HG02885 (cell line): ENCODE measurements around the gene FECH.

ENCODE experiments used
- ATAC-seq: cut with Tn5 transposase; IDR thresholded peaks from one replicate; pipeline ENCODE4 v1.9.1; 2021; ENCODE audit warnings: mild to moderate bottlenecking; ENCODE audit not compliant: unreplicated experiment, poor library complexity

FECH gene

GRCh38 chr18:57583297-57583835 lies 3.1 kb downstream of the FECH start:
- no peak for ATAC-seq

- peak; percentile 92 for ATAC-seq
These were observed 5.1 kb downstream of the FECH start for GRCh38 chr18:57581301-57581934.

- ATAC-seq: no peak
These were observed 6.6 kb downstream of the FECH start for GRCh38 chr18:57579934-57580333.

- no peak for ATAC-seq
These were observed 10.2 kb downstream of the FECH start for GRCh38 chr18:57576316-57576715.

GRCh38 chr18:57575542-57575941 lies 11.0 kb downstream of the FECH start:
- no peak for ATAC-seq

GRCh38 chr18:57574866-57575265 lies 11.6 kb downstream of the FECH start:
- no peak for ATAC-seq

GRCh38 chr18:57570162-57570561 lies 16.3 kb downstream of the FECH start:
- ATAC-seq: no peak

GRCh38 chr18:57569133-57569532 lies 17.4 kb downstream of the FECH start:
- peak; percentile 69 for ATAC-seq

GRCh38 chr18:57561728-57562423 lies 24.6 kb downstream of the FECH start:
- ATAC-seq: no peak

- ATAC-seq: no peak
These were observed 25.2 kb downstream of the FECH start for GRCh38 chr18:57561261-57561660.

- no peak for ATAC-seq
These were observed 27.2 kb downstream of the FECH start for GRCh38 chr18:57559314-57559713.

GRCh38 chr18:57555134-57555533 lies 31.4 kb downstream of the FECH start:
- ATAC-seq: no peak

- no peak for ATAC-seq
These were observed 36.0 kb downstream of the FECH start for GRCh38 chr18:57550510-57550909.

- no peak for ATAC-seq
These were observed 39.2 kb downstream of the FECH start for GRCh38 chr18:57547260-57547659.

- ATAC-seq: peak; percentile 96
These were observed 41.4 kb downstream of the FECH start for GRCh38 chr18:57544936-57545660.

- ATAC-seq: no peak
These were observed 42.9 kb downstream of the FECH start for GRCh38 chr18:57543560-57543959.

- ATAC-seq: no peak
These were observed 43.6 kb downstream of the FECH start for GRCh38 chr18:57542812-57543427.

- ATAC-seq: no peak
These were observed 44.4 kb downstream of the FECH start for GRCh38 chr18:57542126-57542525.

- ATAC-seq: no peak
These were observed 46.8 kb downstream of the FECH start for GRCh38 chr18:57539702-57540101.

GRCh38 chr18:57538614-57539013 lies 47.9 kb downstream of the FECH start:
- no peak for ATAC-seq

- no peak for ATAC-seq
These were observed 52.0 kb downstream of the FECH start for GRCh38 chr18:57534511-57534909.
